Stimulated activated CD4-positive, alpha-beta T cell treated with anti-CD3 and anti-CD28 coated beads, TNF-alpha, amount 100 ng/mL, for 1 hour (primary cell): ENCODE results near the gene TMEM234.
A peak's percentile ranks its signal among the peaks of the same experiment; 100 is the strongest.
"Not testable (repeated sequence)": the region's sequence is repeated elsewhere in the genome, so short reads cannot be mapped to it uniquely, and the experiment has no call there.

Experiments used
- DNase-seq, 3 donors: peaks; one replicate each; pipeline ENCODE4 v3.0.0-alpha.2; 2020; ENCODE audit warnings: low read depth in 3 of 3, low spot score in 1 of 3

The TMEM234 gene

GRCh38 chr1:32221980-32222755 is at the start of gene TMEM234, which contains the start of gene EIF3I:
TMEM234 (minus strand) TSS chr1:32222353; CDS start chr1:32222322, 31 bp downstream.
EIF3I (plus strand) TSS chr1:32222407; CDS start chr1:32222442, 35 bp downstream.
- DNase-seq: peak; percentile 75 to 79 (median 78)

GRCh38 chr1:32269744-32270143 is 47.6 kb upstream of the TMEM234 start:
- DNase-seq: no peak

GRCh38 chr1:32266921-32267591 is 44.9 kb upstream of the TMEM234 start:
- no peak for DNase-seq

GRCh38 chr1:32265846-32266245 is 43.7 kb upstream of the TMEM234 start:
- no peak for DNase-seq

GRCh38 chr1:32263744-32264143 is 41.6 kb upstream of the TMEM234 start:
- no peak for DNase-seq

- DNase-seq: not testable (repeated sequence)
Observed at GRCh38 chr1:32263236-32263593, 41.1 kb upstream of the TMEM234 start.

- DNase-seq: no peak
Observed at GRCh38 chr1:32257227-32257508, 35.0 kb upstream of the TMEM234 start.

GRCh38 chr1:32256473-32257226 is 34.5 kb upstream of the TMEM234 start:
- no peak for DNase-seq

- no peak for DNase-seq
Observed at GRCh38 chr1:32255072-32256071, 33.2 kb upstream of the TMEM234 start.

- peak in 1 of 3 donors; percentile 51 for DNase-seq
Observed at GRCh38 chr1:32250893-32251716, 29.0 kb upstream of the TMEM234 start, which contains the start of gene LCK. LCK (plus strand) TSS chr1:32251265; CDS start chr1:32274330, 23,065 bp downstream.

- DNase-seq: peak; percentile 52 to 69 (median 66)
Observed at GRCh38 chr1:32249831-32250525, 27.8 kb upstream of the TMEM234 start.

GRCh38 chr1:32247983-32248889 is 26.1 kb upstream of the TMEM234 start:
- DNase-seq: peak in 2 of 3 donors; percentile 48 to 69

GRCh38 chr1:32247452-32247851 is 25.3 kb upstream of the TMEM234 start:
- no peak for DNase-seq

GRCh38 chr1:32246888-32247273 is 24.7 kb upstream of the TMEM234 start, which contains the start of gene FAM167B:
FAM167B (plus strand) TSS chr1:32247222; CDS start chr1:32247422, 200 bp downstream.
- DNase-seq: no peak

GRCh38 chr1:32242341-32242851 is 20.2 kb upstream of the TMEM234 start:
- DNase-seq: no peak

GRCh38 chr1:32241001-32241763 is 19.0 kb upstream of the TMEM234 start:
- no peak for DNase-seq
